NCI-H2081 (cell line): ENCODE measurements around the gene ADGRL4.
A peak's percentile ranks its signal among the peaks of the same experiment; 100 is the strongest.
"Not testable (repeated sequence)": the region's sequence is repeated elsewhere in the genome, so short reads cannot be mapped to it uniquely, and the experiment has no call there.

Experiments used
- DNase-seq, 2 experiments: peaks; one replicate each; lab custom pipeline; 2025; lab: John Stamatoyannopoulos, UW

The ADGRL4 gene

DNA sequence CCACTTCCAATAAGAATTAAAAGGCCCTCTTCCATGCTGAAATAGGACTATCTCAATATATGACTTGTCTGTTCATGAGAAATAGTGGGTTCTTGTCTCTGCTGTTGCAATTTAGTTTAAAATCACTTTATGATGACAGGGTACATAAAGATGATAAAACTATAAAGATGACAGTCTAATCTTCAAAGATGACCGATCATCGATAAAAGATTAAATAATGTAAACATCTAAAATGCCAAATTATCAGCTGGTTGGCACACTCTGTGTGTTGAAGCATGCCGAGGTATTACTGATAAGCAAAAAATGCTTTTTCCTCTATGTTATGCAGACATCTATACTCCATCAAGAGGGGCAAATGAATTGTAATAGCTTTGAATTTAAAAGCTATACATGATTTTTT, 89.5 kb downstream of the ADGRL4 start:
- no peak for DNase-seq

DNA sequence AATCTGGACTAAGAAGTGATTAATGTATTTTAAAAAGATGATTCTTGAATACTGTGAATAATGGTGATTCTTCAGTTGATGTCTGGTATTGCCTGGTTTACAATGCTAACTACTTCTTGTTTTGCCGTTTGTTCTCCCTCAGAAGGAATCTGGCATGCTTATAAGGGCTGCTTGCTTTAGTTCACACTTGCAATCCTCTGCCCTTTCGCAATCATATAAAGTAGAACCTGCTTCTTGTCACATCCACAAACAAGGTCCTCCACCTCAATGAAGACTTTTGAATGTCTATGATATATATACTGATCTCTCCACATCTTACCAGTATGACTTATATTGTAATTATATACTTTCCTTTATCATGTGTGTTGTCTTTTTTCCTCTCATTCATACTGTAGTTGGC, 92.6 kb downstream of the ADGRL4 start:
- DNase-seq, result no peak

DNA sequence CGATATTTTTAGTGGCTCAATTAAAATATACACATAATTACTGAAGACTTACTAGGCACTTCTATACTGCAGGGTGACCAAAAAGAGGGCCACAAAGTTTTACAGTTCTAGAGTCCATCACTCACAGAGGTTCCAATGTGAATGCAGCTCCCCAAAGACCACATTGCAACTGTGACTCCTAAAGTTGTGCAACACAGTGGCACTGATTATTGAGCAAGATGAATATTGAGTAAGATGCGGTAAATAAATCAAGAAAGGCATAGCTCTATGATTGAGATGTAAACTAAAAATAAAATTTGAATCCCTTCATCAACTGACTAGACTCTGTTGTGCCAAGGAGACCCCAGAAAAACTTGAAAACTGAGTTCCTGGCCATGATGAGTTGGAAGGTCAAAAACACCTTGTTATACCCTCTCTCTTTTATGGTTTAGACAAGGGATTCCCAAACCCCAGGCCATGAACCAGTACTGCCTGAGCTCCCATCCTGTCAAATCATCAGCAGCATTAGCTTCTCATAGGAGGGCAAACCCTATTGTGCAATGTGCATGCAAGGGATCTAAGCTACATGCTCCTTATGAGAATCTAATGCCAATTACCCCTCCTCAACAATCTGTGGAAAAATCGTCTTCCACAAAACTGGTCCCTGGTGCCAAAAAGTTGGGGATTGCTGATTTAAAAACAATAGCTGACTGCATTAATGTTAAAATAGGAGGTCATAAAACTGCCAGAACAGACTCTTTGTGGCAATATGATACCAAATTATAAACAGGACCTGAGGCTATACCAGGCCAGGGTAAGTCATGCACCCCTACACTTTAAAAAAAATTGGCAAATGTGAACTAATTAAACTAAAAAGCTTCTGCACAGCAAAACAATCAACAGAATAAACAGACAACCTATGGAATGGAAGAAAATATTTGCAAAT, 94.3 kb downstream of the ADGRL4 start:
- no peak for DNase-seq

DNA sequence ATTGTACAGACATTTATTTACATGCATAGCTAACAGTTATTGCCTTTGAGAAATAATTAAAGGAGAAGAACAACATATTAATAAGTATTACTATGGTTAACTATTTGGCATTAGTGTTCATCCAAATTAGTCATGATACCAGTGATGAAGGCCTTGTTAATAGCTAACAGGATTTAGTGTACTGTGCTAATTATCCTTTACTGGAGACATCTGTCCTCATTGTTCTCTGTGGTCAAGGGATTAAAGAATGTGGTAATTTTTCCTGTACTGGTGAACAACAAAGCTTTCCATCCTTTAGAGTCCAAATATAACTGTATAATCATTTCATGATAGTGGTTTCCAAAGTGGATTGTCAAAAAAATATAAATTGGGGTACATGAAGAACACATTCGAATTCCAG, 103.9 kb downstream of the ADGRL4 start:
- DNase-seq, result no peak

DNA sequence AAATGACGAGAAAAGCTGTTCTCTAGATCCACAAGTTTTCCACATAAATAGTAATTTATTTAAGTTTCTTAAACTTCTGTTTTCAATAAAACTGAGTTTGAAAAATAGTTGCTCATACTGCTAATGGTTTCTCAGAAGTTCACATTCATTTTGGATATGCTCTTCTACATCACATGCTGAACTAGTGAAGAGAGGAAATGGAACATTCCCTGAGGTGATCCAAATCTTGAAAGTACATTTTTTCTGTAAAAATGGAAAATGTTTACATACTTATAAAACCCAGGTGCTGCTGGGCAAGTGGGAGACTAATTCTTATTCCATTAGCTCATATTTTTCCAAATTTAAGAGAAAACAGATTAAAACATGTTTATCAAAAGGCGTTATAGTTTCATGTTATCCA, 111.7 kb downstream of the ADGRL4 start:
- no peak for DNase-seq

DNA sequence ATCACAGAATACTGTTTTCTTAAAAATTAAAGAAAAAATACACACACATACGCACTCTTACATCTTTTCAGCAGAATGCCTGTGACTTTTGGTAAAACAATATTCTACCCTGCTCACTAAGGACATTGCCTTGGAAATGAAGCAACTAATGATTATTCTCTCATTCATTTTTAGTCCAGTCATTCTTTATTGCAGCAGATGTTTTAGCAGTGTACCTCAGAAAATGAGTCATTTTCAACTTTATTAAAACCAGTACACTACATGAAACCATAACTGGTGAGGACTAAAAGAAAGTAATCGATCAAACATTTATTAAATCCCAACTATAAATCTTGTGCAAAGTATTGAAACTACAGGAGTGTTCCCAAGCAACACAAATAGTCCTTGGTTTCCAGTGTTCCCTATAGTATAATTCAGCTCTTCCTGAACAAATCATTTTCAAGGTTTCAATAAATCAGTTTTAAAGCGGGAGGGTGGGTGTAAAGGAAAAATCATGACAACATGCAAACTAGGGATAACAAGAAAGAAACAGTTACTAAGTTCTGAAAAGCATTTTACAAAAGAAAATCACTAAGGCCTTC, 114.2 kb downstream of the ADGRL4 start:
- DNase-seq, result no peak

DNA sequence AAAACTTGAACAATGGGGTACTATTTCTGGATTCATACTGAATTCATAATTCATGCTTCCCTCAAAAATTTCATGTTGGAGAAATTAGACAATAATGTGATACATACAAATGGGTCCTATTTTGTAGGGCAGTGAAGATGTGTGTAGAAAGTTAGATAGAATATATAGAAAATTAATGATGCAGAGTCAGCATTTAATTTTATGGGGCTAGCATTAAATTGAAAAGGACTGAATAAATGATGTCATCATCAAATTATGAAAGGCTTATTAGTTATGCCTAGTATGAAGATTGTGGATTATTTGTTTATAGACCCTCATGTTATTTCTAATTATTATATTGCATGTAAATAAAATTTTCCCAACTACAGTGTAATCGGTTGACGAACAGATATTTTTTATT, 119.1 kb downstream of the ADGRL4 start:
- DNase-seq, result no peak

DNA sequence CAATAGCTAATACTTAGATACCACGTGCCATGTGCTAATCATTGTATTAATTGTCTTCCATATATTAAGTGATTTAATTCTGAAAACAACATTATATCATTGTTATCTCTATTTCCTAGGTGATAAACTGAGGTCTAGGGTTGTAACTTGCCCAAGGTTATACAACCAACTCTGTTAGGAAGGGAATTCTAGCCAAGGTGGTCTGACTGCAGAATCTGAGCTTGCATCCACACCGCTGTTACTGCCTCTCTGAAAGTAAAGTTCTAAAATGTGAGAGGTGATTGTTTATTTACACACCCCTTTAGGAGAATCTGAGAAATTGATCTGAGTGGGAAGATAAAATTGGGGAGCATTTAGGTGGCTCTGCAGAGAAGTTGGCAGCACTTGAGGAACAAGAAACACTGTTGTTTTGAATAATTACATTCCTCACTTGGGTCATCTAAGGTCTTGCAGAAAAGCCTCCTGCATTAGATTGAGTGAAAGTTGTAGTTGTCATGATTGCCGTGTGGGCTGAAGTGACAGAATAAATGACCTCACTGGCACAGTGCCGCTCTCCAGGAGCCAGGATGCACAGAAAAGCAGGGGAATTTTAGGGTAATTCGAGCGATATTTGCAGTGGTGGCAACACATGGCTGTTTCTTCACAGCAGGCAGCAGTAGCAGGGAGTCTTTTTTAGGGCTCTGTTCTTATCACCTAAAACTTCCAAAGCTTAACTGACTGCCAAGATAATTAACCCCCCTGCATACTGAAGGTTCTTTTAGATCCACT, 121.7 kb downstream of the ADGRL4 start:
- peak in 1 of 2 experiments; percentile 22 for DNase-seq

DNA sequence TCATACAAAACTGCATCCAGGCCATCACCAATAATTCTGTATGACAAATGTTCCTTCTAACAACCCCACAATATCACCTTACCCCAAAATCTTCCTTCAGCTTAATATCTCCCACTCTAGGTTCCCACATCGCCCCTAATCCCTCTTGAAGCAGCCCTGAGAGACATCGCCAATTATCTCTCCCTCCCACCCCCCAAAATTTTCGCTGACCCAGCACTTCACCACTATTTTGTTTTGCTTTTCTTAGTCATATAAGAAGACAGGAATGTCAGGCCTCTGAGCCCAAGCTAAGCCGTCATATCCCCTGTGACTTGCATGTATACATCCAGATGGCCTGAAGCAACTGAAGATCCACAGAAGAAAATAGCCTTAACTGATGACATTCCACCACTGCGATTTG, 126.3 kb downstream of the ADGRL4 start:
- DNase-seq, result no peak

DNA sequence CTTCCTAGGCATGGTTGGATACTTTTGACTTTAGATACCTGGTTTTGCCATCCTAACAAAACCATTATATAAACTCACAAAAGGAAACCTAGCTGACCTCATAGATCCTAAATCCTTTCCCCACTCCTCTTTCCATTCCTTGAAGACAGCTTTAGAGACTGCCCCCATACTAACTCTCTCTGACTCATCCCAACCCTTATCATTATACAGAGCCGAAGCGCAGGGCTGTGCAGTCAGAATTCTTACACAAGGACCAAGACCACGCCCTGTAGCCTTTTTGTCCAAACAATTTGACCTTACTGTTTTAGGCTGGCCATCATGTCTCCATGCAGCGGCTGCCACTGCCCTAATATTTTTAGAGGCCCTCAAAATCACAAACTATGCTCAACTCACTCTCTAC, 130.5 kb downstream of the ADGRL4 start:
- DNase-seq, result not testable (repeated sequence)

DNA sequence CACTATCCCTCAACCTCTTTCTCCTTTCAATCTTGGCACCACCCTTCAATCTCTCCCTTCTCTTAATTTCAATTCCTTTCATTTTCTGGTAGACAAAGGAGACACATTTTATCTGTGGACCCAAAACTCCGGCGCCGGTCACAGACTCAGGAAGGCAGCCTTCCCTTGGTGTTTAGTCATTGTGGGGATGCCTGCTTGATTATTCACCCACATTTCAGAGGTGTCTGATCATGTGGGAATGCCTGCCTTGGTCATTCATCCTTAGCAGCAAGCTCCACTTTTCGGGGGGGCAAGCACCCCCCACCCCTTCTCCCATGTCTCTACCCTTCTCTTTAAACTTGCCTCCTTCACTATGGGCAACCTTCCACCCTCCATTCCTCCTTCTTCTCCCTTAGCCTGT, 133.7 kb downstream of the ADGRL4 start:
- not testable (repeated sequence) for DNase-seq

DNA sequence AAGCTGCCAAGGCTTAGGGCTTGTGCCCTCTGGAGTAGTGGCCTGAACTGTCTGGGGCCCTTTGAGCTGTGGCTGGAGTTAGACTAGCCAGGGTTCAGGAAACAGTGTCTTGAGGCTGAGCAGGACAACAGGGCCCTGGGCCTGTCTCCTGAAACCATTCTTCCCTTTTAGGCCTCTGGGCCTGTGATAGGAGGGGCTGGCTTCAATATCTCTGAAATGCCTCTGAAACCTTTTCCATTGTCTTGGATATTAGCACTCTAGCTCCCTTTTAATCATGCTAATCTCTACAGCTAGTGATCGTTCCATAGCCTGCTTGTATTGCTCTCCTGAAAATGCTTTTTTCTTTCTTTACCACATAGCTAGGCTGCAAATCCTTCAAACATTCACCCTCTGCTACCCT, 135.3 kb downstream of the ADGRL4 start:
- no peak for DNase-seq

DNA sequence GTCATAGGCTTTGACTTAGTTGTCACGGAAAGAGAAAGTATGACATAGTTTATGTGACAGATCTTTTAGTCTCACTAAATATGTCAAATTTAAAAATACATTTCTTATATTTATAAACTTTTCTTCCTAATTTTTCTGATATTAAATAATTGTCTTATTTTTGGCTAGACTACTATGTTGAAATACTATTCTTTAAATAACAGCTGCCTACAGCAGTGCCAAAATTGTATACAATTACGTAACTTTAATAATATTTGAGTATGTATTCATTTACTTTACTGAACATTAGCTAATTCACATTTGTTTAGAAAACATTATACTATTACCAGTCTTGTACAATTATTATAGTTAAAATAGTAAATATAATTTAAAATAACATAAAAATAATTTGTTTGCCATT, 137.4 kb downstream of the ADGRL4 start:
- no peak for DNase-seq

DNA sequence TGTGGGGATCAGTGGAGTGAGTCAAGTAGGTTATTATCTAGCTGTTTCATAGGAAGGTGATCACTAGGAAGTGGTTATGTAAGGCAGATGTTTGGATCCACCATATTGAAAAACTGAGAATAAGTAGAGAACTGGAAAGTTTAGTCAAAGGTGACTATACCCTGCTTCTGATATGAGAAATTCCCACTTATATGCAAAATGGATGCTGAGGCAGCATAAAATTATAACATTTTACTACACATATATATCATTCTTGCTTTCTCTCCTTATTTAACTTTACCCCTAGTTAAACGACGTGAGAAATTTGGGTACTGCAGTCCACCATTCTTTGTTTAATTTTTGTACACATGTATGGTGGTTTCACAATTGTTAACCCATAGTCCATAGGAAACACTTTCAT, 142.4 kb downstream of the ADGRL4 start:
- no peak for DNase-seq

DNA sequence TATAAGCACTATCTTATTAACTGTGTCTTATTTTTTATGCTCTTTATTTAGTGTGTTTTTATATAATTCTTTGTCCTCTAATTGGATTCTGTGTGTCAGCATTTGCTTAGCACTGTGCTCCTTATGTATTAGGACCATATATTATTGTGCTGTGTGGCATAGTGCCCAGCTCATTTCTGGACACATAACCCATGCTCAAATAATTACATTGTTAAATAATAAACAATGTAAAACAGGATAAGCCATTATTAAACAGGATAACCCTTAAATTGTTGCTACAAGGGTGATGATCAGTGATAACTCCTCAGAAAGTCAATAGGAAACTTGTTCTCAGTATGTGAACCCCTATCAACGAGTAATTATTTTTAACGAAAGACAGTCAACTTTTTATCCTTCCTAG, 150.4 kb downstream of the ADGRL4 start:
- DNase-seq, result no peak

DNA sequence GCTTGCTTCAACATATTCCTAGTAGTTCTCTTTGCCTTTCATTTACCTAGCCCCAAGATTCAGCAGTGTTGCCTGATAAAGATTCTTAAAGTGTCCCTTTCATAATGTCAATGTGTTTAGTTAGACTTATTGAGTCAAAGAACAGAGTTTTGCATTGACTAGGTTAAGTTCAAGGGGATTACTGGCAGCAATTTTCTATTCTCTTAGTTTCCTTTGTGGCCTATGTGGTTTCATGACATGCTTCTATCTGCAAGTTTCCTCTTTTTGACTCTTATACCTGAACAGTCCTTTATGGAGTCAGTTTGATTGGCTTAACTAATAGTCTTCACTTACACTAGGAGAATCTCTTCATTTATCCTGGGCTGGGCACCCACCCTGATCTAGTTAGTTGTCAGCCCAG, 151.3 kb downstream of the ADGRL4 start:
- no peak for DNase-seq

DNA sequence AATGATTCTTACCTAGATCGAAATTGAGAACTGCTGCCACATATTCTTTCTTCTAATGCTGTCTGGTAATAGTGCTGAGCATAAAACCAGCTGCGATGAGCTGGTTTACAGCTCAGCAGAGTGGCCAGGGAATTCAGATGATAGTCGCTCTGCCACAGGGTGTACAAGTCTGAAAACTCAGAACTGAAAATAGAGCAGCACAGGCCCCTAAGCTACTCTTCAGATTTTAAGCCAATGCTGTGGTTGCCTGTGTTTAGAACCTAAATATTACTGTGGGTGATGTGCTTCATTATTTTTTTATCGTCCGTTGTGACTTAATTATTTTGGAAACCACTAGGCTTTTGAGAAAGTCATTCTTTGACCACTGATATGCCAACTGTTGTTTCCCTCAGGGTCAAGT, 152.0 kb downstream of the ADGRL4 start:
- DNase-seq, result no peak

DNA sequence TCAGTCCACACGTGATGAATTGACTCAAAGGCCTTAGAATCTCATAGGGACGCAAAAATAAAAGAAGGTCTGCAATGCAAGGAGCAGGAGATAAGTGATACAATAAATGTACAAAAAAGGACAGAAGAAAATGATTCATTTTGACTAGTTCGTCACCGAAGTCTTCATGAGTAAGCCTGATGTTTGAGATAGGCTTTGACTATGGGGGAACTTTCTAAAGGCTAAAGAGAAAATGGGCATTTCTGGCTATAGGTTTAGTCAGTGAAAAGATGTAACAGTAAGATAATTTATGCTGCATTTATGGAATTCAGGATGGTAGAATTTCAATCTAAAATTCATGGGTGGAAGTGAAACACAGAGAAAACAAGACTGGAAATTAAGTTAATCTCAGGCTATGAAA, 163.0 kb downstream of the ADGRL4 start:
- no peak for DNase-seq

DNA sequence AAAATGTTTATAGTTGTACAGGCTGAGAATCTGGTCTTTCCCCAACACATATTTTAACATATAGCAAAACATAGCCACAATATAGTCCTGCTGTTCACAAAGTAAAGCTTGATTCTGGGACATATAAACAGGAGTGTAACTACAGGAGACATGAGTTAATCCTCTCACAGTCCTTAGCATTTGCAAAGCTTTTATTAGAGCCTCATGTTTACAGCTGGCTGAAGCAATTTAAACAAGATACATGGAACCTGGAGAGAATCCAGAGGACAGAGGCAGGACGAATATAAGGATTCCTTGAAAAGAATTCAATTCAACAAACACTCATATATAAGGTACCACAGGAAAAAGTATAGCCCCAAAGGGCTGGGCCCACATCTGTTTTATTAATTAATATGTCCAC, 163.4 kb downstream of the ADGRL4 start:
- DNase-seq, result no peak

DNA sequence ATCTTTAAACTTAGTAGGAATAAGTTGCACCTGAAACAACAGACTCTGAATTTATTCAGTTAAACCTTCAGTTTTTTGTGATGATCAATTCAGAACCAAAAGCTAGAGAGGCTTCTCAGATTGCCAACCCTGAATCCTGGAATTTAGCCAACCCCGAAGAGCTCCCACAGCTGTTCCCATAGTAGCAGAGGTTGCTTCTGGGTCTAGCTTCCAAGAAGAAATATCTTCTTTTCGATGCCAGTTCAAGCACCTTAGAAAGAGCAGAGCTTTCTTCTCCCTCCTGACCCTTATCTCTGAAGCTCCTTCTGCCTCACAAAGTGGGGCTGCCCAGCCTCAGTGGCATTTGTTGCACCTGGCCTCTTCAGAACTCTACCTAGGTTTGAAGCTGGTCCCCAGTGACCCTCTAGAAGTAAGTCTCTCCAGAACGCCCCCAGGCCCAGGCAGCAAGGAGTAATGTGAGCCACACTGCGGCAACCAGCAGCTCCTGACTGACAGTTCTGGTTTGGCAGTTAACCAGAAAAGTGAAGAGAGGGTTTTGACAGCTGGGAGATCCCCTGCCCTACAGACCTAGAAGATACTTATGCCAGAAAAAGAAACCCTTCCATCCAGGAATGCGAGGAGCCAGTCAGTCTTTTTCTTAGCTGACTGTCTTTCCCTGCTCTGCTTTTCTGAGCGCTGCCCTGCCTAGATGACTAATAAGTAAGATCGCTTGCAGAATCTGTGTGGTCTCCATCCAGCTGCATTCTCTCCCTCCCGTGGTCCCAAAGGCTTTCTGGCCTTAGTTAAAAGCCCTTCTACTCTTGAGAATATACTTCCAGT, 165.9 kb downstream of the ADGRL4 start:
- DNase-seq, result peak in 1 of 2 experiments; percentile 25
